Keratinocyte (primary cell): ENCODE measurements around the gene GFPT2.

Experiments
- CTCF ChIP-seq, 3 experiments: IDR thresholded peaks in 1 of 3; conservative IDR thresholded peaks in 1 of 3; optimal IDR thresholded peaks in 1 of 3; 2 replicates in 2 of 3; 3 replicates in 1 of 3; pipeline versions ENCODE3 to v1.5.1; 2011; ENCODE audit warnings: low read length in 3 of 3, mild to moderate bottlenecking in 3 of 3, moderate library complexity in 2 of 3, control low read depth in 1 of 3, inconsistent platforms in 1 of 3; ENCODE audit not compliant: insufficient read depth in 2 of 3; ENCODE audit errors: extremely low read depth in 1 of 3
- EZH2 ChIP-seq: IDR thresholded peaks from one replicate; pipeline ENCODE4 v1.6.1; 2012; ENCODE audit warnings: inconsistent platforms, mild to moderate bottlenecking, low read length, moderate library complexity

GRCh38 chr5:180382926-180383325 is 29.8 kb upstream of the GFPT2 start:
- TF ChIP-seq EZH2 (no peak), CTCF (optimal IDR thresholded peaks at IDR 0.05 in 1 of 3, IDR thresholded peaks at IDR 0.05 in 1 of 3, conservative IDR thresholded peaks at IDR 0.05 in 1 of 3; ENCODE audit: extremely low read depth in 1 of 3, insufficient read depth in 2 of 3, low read length in 3 of 3) (no peak)
